ENCODE data around the gene TPST2. TPM values are rescaled to one million over a fixed set of nuclear protein-coding genes. Genes with fewer than 3 reads are reported as not detected.
A peak's percentile ranks its signal among the peaks of the same experiment; 100 is the strongest.

TPST2 gene
- total and polyA plus RNA-seq, 2 donors (not counting 3 experiments of a cell fraction or from before 2014, with no cell fraction given) = 49.4 to 121 TPM

DNA sequence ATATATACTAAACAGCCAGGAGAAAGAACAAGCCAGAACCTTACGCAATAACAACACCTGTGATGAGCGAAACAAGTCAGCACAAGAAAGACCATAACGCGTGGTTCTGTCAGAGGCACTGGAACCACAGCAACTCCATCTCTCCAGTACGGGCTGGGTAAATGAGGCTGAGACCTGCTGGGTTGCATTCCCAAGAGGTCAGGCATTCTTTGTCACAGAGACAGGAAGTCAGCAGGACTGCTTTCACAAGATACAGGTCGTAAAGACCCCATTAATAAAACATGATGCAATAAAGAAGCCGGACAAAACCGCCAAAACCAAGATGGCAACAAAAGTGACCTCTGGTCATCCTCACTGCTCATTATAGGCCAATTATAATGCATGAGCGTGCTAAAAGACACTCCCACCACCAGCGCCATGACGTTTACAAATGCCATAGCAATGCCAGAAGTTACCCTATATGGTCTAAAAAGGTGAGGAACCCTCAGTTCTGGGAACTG, 21.7 kb downstream of the TPST2 start:
- DNase-seq (ENCODE audit: low read depth, low spot score) = peak; percentile 57
- no TSS peak for BruUV-seq (replicated peaks)

More for the DNA sequence above, 21.7 kb downstream of the TPST2 start:
- H3K9me1 ChIP-seq (replicated peaks; ENCODE audit: control insufficient read depth, extremely low read depth, insufficient read depth, low read length) = no peaks in the 10 kb centered on the region
- H4K20me1 ChIP-seq (replicated peaks; ENCODE audit: control insufficient read depth, extremely low read depth, insufficient read depth, low read length) = no peaks in the 10 kb centered on the region
- peaks cover 0 to 9% of the 10 kb centered on the region in 2 experiments for H3K36me3 ChIP-seq (ENCODE audit: control insufficient read depth in 2 of 2, extremely low read depth in 1 of 2, insufficient read depth in 2 of 2, low read length in 2 of 2)
- H3K4me1 ChIP-seq (ENCODE audit: control insufficient read depth, extremely low read depth, insufficient read depth, low read length) = peaks cover 25% of the 10 kb centered on the region
- TF ChIP-seq POLR2AphosphoS5 (IDR thresholded peaks at IDR 0.05; ENCODE audit: insufficient read depth, low read depth, low read length) = no peak
- TF ChIP-seq JUN (IDR thresholded peaks at IDR 0.05; ENCODE audit: borderline replicate concordance, insufficient read depth, insufficient read length, low read depth) = peak; percentile 19
- no peak for TF ChIP-seq GATA2 (IDR thresholded peaks at IDR 0.05; ENCODE audit: insufficient read depth, insufficient read length, low read depth, low read length)
- TF ChIP-seq MYC (IDR thresholded peaks at IDR 0.05; ENCODE audit: low read depth, low read length) = no peak
- TF ChIP-seq, protein P1, sequence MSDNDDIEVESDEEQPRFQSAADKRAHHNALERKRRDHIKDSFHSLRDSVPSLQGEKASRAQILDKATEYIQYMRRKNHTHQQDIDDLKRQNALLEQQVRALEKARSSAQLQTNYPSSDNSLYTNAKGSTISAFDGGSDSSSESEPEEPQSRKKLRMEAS (IDR thresholded peaks at IDR 0.05; ENCODE audit: insufficient read depth, insufficient read length) = no peak
- TF ChIP-seq, protein P2, sequence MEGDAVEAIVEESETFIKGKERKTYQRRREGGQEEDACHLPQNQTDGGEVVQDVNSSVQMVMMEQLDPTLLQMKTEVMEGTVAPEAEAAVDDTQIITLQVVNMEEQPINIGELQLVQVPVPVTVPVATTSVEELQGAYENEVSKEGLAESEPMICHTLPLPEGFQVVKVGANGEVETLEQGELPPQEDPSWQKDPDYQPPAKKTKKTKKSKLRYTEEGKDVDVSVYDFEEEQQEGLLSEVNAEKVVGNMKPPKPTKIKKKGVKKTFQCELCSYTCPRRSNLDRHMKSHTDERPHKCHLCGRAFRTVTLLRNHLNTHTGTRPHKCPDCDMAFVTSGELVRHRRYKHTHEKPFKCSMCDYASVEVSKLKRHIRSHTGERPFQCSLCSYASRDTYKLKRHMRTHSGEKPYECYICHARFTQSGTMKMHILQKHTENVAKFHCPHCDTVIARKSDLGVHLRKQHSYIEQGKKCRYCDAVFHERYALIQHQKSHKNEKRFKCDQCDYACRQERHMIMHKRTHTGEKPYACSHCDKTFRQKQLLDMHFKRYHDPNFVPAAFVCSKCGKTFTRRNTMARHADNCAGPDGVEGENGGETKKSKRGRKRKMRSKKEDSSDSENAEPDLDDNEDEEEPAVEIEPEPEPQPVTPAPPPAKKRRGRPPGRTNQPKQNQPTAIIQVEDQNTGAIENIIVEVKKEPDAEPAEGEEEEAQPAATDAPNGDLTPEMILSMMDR (IDR thresholded peaks at IDR 0.05; ENCODE audit: extremely low read depth in 1 of 2, insufficient read depth in 1 of 2, low read depth in 1 of 2, low read length in 2 of 2) = no peak
- no peak for TF ChIP-seq FOS (IDR thresholded peaks at IDR 0.05; ENCODE audit: borderline replicate concordance, insufficient read depth, low read length)
- TF ChIP-seq POLR2A (IDR thresholded peaks at IDR 0.05; ENCODE audit: low read depth, low read length) = no peak
- ChIA-PET POLR2A (no interaction called here), CTCF (no interaction called here)
- H2AFZ ChIP-seq (ENCODE audit: low read depth, low read length) = no peak overlapping the region
- peak overlapping the region; percentile 29 for H3K4me2 ChIP-seq (ENCODE audit: insufficient read depth, low read length)
- H3K27me3 ChIP-seq (ENCODE audit: control insufficient read depth in 2 of 2, insufficient read depth in 2 of 2, low read length in 2 of 2) = no peaks in the 10 kb centered on the region
- H3K4me3 ChIP-seq (replicated peaks in 1 of 3; ENCODE audit: insufficient read depth in 1 of 3, low read depth in 1 of 3, low read length in 3 of 3) = no peak overlapping the region
- FAIRE-seq = peak; percentile 44
- dilution Hi-C loops (cut with MboI; ENCODE audit: extremely low pct_ligation_motif_present, low sequenced_read_pairs) = no loop called here
- H3K9me3 ChIP-seq (replicated peaks; ENCODE audit: control insufficient read depth, insufficient read depth, low read length) = no peaks in the 10 kb centered on the region
- intact Hi-C loops (cut with micrococcal nuclease) = no loop called here
- H3K27ac ChIP-seq (ENCODE audit: insufficient read depth, low read depth, low read length) = peak overlapping the region; percentile 26
- no peak overlapping the region for H3K9ac ChIP-seq (replicated peaks; ENCODE audit: extremely low read depth, insufficient read depth, low read length)
- H3K79me2 ChIP-seq (ENCODE audit: control insufficient read depth, insufficient read depth, low read length) = peaks cover 18% of the 10 kb centered on the region
